Nephron (organoid): ENCODE data around the gene HEATR5A.
A peak's percentile ranks its signal among the peaks of the same experiment; 100 is the strongest.

ENCODE experiments used
- H3K27ac Mint-ChIP-seq, 3 experiments: 2 replicates each; pipeline ENCODE4 v1.8.0; 2020; ENCODE audit warnings: mixed read lengths in 3 of 3, mild to moderate bottlenecking in 2 of 3, moderate library complexity in 1 of 3
- H3K27me3 Mint-ChIP-seq: 2 replicates; pipeline ENCODE4 v1.8.0; 2021; ENCODE audit warnings: low read depth, mild to moderate bottlenecking, moderate library complexity, mixed read lengths
- H3K36me3 Mint-ChIP-seq: 2 replicates; pipeline ENCODE4 v1.8.0; 2020; ENCODE audit warnings: low read depth, mixed read lengths
- H3K4me1 Mint-ChIP-seq: 2 replicates; pipeline ENCODE4 v1.8.0; 2020; ENCODE audit warnings: mixed read lengths
- H3K4me3 Mint-ChIP-seq, 3 experiments: 2 replicates each; pipeline ENCODE4 v1.8.0; 2020; ENCODE audit warnings: mild to moderate bottlenecking in 3 of 3, mixed read lengths in 3 of 3, moderate library complexity in 2 of 3
- H3K9me3 Mint-ChIP-seq: 2 replicates; pipeline ENCODE4 v1.8.0; 2020; ENCODE audit warnings: mixed read lengths
- TF ChIP-seq, protein P1 (sequence below), 3 experiments: fragments of 200-600 bp; sonication (generic); IDR thresholded peaks; one replicate each; pipeline ENCODE4 v1.5.0; 2021; ENCODE audit warnings: antibody characterized with exemption in 3 of 3; ENCODE audit not compliant: unreplicated experiment in 3 of 3

HEATR5A gene

DNA sequence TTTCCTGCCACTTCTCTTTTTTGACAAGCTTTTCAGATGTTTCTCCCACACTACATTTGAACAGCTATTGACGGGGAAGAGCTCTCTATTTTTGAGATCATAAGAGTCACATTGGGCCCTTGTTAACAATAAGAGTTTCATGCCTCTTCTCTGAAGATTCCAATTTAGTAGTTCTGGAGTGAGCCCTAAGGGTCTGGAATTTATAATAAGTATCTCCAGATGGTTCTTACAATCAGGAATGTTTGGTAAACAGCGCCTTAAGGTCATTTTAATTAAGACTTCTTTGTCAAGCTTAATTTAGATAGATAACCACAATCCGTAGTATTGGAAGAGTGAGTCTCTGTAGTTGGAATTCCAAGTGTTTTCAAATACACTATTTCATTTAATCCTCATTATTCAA, 152.1 kb downstream of the HEATR5A start:
- H3K9me3 Mint-ChIP-seq: peaks cover 5% of the 10 kb centered on the region
- H3K27me3 Mint-ChIP-seq: no peaks in the 10 kb centered on the region
- TF ChIP-seq, protein P1, sequence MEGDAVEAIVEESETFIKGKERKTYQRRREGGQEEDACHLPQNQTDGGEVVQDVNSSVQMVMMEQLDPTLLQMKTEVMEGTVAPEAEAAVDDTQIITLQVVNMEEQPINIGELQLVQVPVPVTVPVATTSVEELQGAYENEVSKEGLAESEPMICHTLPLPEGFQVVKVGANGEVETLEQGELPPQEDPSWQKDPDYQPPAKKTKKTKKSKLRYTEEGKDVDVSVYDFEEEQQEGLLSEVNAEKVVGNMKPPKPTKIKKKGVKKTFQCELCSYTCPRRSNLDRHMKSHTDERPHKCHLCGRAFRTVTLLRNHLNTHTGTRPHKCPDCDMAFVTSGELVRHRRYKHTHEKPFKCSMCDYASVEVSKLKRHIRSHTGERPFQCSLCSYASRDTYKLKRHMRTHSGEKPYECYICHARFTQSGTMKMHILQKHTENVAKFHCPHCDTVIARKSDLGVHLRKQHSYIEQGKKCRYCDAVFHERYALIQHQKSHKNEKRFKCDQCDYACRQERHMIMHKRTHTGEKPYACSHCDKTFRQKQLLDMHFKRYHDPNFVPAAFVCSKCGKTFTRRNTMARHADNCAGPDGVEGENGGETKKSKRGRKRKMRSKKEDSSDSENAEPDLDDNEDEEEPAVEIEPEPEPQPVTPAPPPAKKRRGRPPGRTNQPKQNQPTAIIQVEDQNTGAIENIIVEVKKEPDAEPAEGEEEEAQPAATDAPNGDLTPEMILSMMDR (IDR thresholded peaks at IDR 0.05; ENCODE audit: unreplicated experiment in 3 of 3): no peak
- H3K27ac Mint-ChIP-seq: peak overlapping the region in 1 of 3 experiments; percentile 37
- no peak overlapping the region for H3K4me3 Mint-ChIP-seq
- H3K4me1 Mint-ChIP-seq: peaks cover 24% of the 10 kb centered on the region
- no peaks in the 10 kb centered on the region for H3K36me3 Mint-ChIP-seq

DNA sequence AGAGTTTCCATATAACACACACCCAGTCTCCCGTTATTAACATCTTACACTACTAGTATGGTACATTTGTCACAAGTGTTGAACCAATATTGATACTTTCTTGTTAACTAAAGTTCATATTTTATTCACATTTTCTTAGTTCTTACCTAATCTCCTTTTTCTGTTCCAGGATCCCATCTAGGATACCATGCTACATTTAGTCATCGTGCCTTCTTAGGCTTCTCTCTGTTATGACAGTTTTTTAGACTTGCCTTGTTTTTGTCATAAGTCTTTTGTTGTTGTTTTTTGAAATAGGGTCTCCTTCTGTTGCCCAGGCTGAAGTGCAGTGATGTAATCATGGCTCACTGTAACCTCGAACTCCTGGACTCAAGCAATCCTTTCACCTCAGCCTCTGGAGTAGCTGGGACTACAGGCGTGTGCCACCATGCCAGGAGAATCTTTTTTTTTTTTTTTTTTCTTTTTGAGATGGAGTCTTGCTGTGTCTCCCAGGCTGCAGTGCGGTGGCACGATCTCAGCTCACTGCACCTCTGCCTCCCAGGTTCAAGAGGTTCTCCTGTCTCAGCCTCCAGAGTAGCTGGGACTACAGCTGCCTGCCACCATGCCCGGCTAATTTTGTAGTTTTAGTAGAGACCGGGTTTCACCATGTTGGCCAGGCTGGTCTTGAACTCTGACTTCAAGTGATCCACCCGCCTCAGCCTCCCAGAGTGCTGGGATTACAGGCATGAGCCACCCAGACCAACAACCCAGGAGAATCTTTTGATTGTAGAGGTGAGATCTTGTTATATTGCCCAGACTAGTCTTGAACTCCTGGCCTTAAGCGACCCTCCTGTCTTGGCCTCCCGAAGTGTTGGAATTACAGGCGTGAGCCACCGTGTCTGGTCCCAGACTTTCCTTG, 153.7 kb downstream of the HEATR5A start:
- Mint-ChIP-seq H3K36me3 (no peaks in the 10 kb centered on the region), H3K4me1 (peaks cover 38% of the 10 kb centered on the region), H3K27me3 (no peaks in the 10 kb centered on the region), H3K4me3 (no peak overlapping the region), H3K9me3 (no peaks in the 10 kb centered on the region), H3K27ac (no peak overlapping the region)
- TF ChIP-seq, protein P1 (IDR thresholded peaks at IDR 0.05; ENCODE audit: unreplicated experiment in 3 of 3): no peak

- no peak overlapping the region for H3K27ac Mint-ChIP-seq
- H3K4me3 Mint-ChIP-seq: no peak overlapping the region
- TF ChIP-seq, protein P1 (IDR thresholded peaks at IDR 0.05; ENCODE audit: unreplicated experiment in 3 of 3): no peak
- peaks cover 45% of the 10 kb centered on the region for H3K4me1 Mint-ChIP-seq
- H3K9me3 Mint-ChIP-seq: no peaks in the 10 kb centered on the region
- no peaks in the 10 kb centered on the region for H3K27me3 Mint-ChIP-seq
- H3K36me3 Mint-ChIP-seq: no peaks in the 10 kb centered on the region
Measured at GRCh38 chr14:31265701-31266398, 154.5 kb downstream of the HEATR5A start.

- Mint-ChIP-seq H3K36me3 (no peaks in the 10 kb centered on the region), H3K9me3 (no peaks in the 10 kb centered on the region), H3K4me1 (peaks cover 40% of the 10 kb centered on the region), H3K4me3 (peak overlapping the region in 1 of 3 experiments; percentile 47), H3K27ac (peak overlapping the region in 2 of 3 experiments; percentile 65 to 88), H3K27me3 (no peaks in the 10 kb centered on the region)
- TF ChIP-seq, protein P1 (IDR thresholded peaks at IDR 0.05; ENCODE audit: unreplicated experiment in 3 of 3): no peak
Measured at GRCh38 chr14:31263485-31264133, 156.7 kb downstream of the HEATR5A start.

DNA sequence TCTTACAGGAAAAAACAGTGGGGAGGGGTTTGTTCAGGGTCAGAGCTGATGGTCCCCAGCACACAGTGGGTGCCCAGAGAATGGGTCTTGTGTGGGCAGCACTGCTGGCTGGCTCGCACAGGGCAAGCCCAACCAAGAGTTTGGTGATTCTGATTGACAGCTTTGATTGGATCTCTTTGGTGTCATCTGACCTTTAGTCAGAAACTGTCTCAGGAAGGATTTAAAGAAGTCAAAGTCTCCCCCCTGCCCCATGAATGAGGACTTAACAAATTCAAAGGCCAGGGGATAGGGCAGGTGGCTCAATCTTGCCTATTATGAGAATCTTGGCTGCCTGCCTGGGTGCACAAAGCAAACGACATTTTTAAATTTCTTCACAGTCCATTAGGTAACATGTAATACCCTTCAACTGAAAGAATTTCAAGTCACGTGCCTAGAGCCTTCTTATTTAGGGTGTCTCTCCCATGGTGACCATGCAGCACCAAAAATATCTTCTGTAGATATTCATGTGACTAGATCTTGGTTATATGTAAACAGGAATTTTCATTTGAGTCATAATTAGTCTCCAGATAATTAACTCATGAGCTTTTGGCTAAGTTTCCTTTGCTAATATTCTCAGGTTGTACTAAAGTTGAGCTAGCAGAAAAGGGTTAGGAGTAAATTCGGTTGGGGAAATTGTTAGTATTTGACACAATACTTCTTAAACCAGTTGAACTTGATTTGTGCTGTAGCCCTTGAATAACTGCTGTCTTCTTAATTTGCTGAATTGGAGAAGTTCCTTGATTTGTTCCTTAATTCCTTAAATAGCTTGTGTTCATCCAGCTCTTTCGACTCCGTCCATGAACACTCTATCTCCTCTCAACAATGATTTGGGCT, 158.3 kb downstream of the HEATR5A start:
- H3K27me3 Mint-ChIP-seq: no peaks in the 10 kb centered on the region
- no peaks in the 10 kb centered on the region for H3K9me3 Mint-ChIP-seq
- peaks cover 33% of the 10 kb centered on the region for H3K4me1 Mint-ChIP-seq
- H3K27ac Mint-ChIP-seq: peak overlapping the region; percentile 47 to 88 (median 63)
- H3K4me3 Mint-ChIP-seq: no peak overlapping the region
- no peaks in the 10 kb centered on the region for H3K36me3 Mint-ChIP-seq
- TF ChIP-seq, protein P1 (IDR thresholded peaks at IDR 0.05; ENCODE audit: unreplicated experiment in 3 of 3): no peak
